HL-60/S4 (cell line): Measurements from ENCODE around the gene ZIC1.

Experiments
- in situ Hi-C: fragments of 300-500 bp; cut with MboI; formaldehyde crosslinking; loops from 2 replicates; pipeline ENCODE4 v1.14.3; 2022; ENCODE audit warnings: low sequenced_read_pairs

Gene ZIC1

DNA sequence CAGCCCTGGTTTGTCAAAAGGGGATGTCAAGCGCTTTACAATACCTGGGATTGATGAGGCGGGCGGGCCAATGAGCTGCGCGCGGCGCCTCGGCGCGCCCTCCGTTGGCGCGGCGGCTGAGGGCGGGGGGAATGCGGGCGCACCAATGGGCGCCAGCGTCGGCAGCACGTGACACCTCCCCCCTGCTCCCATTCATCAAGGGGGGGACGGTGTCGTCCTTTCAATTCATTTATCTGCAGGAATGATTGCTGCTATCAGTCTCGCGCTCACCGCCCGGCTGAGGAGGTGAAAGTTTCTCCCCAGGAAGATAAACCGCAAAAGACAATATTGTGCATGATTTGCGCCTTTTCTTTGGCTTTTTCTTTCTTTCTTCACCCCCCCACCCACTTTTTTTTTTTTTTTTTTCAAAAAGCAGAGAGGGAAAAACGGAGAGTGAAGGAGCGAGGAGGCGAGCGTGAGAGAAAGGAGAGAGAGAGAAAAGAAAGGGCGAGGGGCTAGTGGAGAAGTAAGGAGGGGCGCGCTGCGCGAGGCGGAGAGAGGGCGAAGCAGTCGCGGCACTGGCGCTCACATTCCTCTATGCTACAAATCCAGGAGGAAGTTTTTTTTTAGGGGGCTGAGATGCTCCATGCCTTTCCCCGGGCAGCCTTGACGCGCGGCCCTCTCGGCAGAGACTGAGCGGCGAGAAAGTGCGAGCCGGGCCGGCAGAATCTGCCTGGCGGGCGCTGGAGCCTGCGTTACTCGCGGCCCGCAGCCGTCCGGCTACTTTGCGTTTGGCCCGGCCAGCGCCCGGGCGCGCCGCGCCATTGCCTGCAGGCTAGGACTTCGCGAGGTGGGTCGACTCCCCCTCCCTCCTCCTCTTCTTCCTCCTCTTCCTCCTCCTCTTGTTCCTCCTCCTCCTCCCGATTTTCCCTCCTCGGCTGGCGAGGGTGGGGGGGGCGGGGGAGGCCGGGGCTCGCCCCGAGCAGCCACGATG, at the start of gene ZIC1:
Gene ZIC1 (plus strand): TSS at position 223 of the 973 bp plus-strand sequence. CDS start 748 bp downstream, at position 971.
- in situ Hi-C loops = no loop called here

DNA sequence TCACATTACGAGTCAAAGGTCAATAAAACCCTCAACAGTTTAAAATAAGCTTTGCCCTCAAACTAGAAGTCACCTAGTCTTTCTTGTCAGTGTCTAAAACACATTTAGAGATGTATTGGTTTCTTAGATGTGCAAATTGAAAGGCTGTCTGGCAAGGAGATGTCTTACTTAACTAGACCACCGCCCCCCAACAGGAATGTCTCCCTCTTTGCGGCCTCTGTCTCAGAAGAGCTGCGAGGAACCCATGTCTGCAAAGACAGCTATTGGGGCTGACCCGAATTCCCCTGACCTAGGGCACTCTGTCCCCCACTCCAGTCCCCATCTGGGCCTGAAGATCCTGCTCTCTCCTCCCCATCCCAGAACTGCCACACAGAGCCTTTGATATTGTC, 49.1 kb upstream of the ZIC1 start:
- in situ Hi-C loops = no loop called here

GRCh38 chr3:147360646-147361453, 48.3 kb upstream of the ZIC1 start:
- in situ Hi-C loops = no loop called here

DNA sequence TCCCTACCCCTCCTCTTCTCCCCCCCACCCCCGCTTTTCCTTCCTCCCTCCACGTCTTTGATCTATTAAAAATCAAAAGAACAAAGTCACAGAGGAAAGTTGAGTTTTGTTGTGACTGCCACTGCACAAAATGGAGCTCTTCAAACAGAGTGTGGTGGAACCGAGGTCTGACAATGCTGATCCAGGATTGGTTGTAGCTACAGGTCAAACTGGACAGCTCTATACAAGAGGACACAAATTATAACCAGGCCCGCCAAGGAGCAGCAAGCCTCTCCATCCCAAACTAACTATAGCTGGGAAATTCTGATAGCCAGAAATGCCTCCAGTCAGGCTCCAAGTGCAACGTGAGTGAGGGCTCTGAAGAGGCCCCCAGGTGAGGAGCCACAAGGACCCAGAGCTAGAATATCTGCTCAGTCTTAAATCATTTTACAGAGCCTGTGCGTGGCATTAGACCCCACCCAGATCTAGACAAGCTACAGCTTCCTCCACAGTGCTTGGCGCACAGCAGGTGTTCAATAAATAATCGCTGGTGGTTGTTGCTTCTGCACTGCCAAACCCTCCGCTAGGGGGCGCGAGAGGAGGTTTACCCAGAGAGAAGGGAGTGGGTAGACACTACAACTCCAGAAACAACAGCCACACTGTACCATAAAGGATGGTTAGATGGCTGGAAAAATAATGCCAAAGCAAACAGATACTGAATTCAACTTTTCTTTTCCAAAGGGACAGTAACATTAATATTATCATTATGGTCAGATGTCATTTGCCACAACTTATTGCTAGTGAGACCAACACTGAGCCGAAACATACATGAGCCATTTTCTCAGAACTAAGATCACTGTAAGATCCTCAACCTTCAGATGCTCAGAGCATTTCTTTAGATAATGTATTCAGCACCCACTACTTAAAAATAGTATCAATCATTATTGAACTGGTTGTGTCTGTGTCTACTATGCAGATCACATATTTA, 47.4 kb upstream of the ZIC1 start:
- in situ Hi-C loops = no loop called here

- in situ Hi-C loops = no loop called here
These were observed 44.4 kb upstream of the ZIC1 start for GRCh38 chr3:147364771-147365170.

DNA sequence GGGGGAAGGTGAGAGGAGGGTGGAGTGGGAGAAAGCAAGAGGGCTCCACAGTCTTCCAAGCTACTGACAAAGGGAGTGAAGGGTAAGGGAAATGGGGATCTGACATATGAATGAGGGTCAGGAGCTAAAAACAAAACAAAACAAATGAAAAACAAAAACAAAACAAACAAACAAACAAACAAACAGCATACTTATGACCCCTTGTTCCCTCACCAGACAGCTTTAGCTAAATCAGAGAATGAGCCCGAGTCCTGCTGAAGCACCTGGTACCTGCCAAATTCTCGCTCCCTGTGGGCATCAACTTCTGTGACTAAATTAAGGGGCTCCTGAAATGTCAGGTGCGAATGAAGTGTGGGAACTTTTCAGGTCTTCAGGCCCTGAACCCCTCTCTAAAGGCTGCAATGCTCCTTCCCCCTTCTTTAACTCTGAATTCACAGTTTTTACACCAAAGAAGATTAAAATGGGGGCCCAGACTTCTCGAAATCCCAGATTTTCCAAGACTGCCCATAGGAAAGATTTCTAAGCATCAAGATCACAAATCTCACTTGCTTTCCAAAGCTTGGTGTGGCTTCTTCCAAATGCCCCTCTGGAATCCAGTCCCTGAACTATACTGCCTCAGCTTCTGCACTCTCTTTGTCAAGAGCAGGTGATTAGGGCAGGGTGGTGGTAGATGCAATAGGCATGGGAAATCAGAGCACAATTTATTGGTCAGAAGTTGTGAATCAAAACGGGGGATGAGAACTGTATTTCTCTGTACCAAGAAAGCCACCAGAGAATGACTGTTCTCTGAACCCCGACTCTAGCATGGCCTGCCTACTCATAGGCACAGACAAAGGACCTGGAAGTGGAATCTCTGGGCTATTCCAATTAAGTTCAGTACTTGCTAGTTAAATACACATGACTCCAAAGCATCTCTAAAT, 43.7 kb upstream of the ZIC1 start:
- in situ Hi-C loops = no loop called here

- in situ Hi-C loops = no loop called here
These were observed 41.5 kb upstream of the ZIC1 start for GRCh38 chr3:147367676-147368075.

DNA sequence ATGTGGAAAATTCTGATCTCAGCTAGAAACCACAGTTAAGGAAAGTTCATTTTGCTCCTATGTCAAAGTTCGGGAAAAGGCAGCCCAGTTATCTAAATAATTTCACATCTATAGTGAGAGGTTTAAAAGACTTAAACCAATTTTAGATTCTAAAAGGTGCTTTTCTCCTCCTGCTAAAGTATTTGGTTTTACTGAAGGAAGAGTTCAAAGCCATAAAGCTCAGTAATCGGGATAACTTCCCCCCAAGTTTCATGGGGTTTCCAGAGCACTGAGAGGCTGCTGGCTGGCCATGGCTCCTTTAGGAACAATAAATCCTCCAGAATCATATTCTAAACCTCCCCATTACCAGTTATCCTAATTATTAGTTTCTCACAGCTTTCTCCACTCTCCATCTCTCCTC, 41.0 kb upstream of the ZIC1 start:
- in situ Hi-C loops = no loop called here

DNA sequence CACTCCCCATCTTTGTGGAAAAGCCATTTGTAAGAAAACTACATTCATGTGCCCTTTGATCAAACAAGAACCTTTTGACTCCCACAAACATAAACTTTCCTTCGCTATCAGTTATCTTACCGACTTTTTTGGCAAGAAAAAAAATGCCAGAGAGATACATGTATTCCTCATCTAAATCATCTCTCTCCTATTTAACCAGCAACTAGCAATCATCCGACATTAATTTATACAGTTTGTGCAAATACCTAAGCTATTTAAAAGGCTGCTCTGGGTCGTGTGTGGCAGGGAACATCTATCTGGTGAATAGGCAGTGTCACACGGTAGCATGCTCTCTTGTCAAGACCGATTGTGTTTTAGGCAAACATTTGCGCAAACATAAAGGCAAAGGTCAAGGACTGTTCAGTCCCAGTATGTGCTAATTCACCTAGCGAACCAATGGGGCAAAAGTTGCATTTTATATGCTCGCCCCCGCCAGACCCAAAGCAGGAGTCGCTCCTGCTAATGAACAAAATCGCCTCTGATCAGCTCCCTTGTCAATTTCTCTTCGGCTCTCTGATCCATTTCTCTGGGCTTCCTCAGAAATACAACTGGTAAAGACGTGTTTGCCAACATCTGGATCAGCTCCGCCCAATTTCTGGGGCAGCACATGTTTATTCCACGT, 40.5 kb upstream of the ZIC1 start:
- in situ Hi-C loops = no loop called here

DNA sequence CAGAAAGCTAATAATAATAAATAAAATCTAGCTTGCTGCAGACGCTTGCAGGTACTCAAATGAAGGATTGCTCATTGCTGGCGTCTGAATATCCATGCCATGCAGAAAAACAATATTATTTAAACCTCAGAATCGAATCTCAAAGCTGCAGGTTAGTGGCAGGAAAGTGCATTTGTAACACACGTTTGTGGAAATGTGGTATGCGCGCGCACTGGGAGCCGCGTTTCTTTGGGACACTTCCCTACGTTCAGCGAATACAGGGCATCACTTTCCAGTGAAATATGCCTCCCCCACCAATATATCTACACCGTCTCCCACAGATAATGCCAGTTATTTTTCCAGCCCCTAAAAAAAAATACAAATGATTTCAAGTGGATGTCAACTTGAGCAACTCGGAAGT, 39.9 kb upstream of the ZIC1 start:
- in situ Hi-C loops = no loop called here

DNA sequence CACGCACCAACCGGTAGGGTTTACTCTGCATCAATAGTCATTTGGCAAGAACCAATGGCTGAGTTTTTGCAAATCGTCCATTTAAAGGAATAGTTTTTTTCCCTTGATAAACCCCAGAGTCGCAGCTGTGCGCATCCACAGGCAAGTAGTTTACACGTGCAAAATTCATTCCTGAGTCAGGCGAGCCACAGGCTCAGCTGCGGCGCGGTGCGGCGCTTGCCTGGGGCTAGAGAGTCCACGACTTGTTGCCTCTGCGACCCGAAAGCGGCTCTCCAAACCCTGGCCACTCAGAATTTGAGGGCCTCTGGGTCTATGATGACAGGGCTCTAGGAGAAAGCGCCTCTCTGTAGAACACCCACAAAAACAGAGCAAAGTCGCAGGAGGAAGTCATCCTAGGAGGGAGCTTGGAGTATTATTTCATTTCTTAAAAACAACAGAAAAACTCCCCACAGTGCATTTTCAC, 39.5 kb upstream of the ZIC1 start:
- in situ Hi-C loops = no loop called here

GRCh38 chr3:147370349-147370748, 38.8 kb upstream of the ZIC1 start:
- in situ Hi-C loops = no loop called here

DNA sequence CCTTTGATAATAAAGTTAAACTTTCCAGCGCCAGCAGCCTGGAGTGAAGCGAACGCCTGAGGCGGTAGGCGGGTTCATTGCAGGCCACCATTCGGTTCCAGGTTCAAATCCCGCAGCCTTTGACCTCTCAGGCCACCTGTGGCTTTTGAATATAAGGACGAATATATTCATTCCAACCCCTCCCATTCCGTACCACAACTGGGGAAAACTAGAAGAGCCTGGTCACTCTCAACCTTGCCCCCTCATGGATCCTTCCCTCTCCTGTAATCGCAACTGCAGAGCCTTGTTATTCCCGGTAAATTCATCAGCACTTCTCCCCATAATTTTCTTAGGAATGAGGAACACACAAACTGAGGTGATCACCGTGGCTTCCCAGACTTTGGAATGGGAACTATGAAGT, 38.0 kb upstream of the ZIC1 start:
- in situ Hi-C loops = no loop called here

- in situ Hi-C loops = no loop called here
These were observed 37.3 kb upstream of the ZIC1 start for GRCh38 chr3:147371771-147372340.

DNA sequence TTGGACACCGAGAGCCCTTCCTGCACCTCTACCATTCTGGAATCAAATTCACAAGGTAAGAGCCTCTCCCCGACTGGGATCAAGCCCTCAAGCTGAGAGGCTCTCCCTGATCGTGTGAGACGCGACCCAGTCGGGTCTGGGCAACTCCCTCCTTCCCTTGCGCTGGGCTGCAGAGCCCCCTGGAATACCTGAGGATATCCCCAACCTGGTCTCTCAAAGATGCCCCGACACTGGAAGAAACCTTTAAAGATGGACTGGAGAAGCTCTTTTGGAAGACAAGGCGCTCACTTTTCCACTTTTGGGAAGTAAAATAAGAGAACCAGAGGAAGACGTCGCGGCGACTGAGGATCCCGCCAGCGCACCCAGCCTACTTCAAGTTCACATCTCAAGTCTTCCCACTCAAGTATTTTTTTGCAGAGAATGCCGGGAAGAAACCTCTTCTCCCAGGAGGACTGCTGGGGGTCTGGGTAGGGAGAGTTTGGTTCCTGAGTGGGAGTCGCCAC, 36.6 kb upstream of the ZIC1 start:
- in situ Hi-C loops = no loop called here

DNA sequence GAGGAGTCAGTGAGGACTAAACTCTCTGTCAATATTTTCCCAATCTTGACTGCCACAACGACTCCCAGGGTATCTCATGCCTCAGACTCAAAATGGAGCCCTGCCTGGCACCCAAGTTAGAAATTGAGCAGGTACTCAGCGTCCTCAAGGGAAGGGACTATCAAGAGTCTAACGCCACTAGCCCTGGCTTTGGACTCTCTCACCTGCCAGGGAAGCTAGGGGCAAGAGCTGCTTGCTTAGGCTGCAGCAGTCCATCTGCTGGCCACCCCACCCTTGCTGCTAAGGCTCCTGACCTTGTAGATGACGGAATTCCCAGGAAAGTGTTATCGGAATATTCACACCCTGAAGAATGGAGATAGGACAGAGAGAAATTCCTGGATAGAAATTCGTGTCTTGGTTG, 35.9 kb upstream of the ZIC1 start:
- in situ Hi-C loops = no loop called here

DNA sequence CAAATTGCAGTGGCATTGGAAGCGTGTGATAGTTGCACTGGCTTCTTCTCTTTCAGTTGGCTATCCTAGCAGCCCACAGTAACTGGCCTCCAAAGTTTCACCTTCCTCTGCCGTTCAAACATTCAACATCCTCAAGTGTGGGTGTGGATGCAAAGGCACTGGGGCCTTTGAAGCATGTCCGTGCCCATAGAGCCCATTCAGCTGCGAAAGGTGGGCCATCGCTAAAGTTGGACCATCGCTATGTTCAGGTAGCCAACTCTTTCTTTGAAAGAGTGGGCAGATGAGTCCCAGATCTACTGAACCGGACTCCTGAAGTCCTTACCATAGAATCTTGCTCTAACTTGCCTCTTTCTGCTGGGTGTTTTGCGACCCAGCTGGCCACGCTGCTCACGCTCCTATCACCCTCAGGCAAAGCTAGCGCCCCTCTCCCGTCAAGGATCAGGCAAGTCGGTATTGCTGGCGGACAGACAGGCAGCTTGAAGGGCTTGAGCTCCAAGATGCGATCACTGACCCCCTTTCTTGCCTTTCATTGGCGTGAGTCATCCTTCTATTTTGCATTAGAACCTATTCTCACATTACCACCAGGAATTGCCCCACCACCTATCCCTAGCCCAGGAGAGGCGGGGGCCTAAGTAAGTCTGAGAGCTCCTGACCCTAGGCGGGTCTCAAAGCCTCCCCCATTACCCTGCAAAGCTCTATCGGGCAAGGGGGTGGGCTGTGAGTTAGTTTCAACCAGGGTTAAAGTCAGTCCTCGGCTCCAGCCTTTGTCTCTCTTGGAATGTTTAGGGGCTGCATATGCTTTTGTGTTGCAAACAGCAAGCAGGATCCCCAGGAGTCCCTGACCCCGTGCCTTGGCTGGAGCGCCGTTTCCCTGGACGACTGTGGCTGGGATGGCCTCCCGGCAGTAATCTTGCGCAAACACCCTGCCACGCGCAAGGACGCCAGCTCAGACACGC, 31.5 kb upstream of the ZIC1 start:
- in situ Hi-C loops = no loop called here
